NK-92 treated with Interleukin-12 subunit alpha and Interleukin-12 subunit beta, amount 100 ng/mL, for 24 hours (cell line): ENCODE data around the gene ALDH2.
"Not testable (repeated sequence)": the region's sequence is repeated elsewhere in the genome, so short reads cannot be mapped to it uniquely, and the experiment has no call there.

ENCODE experiments used
- DNase-seq: peaks from one replicate; lab custom pipeline; 2025; lab: John Stamatoyannopoulos, UW

The ALDH2 gene

GRCh38 chr12:111766608-111767361, at the start of gene ALDH2:
TSS of gene ALDH2 (plus strand) at chr12:111766933. CDS start at chr12:111766983, 50 bp downstream.
- DNase-seq: no peak

GRCh38 chr12:111719316-111719715, 47.4 kb upstream of the ALDH2 start:
- not testable (repeated sequence) for DNase-seq

GRCh38 chr12:111720457-111720856, 46.3 kb upstream of the ALDH2 start:
- DNase-seq: no peak

GRCh38 chr12:111723646-111724360, 42.9 kb upstream of the ALDH2 start:
- not testable (repeated sequence) for DNase-seq

- DNase-seq: no peak
Observed at GRCh38 chr12:111728795-111729194, 37.9 kb upstream of the ALDH2 start.

DNA sequence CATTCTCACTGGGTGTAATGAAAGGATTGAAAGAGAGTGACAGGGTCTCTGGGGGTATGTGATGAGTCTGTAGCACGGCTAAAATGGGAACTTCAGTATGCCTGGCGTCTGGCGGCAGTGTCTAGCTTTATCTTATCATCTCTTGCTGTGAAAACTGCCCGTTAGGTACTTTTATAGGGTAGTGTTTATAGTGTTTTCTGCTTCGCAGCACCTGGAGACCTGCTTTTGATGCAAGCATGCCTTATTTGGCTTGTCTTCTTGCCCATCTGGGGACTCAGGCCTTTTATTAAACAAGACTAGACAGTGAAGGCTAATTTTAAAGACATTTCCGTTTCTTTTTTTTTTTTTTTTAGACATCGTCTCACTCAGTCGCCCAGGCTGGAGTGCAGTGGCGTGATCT, 36.3 kb upstream of the ALDH2 start:
- DNase-seq: no peak

- no peak for DNase-seq
Observed at GRCh38 chr12:111732786-111733185, 33.9 kb upstream of the ALDH2 start.

DNA sequence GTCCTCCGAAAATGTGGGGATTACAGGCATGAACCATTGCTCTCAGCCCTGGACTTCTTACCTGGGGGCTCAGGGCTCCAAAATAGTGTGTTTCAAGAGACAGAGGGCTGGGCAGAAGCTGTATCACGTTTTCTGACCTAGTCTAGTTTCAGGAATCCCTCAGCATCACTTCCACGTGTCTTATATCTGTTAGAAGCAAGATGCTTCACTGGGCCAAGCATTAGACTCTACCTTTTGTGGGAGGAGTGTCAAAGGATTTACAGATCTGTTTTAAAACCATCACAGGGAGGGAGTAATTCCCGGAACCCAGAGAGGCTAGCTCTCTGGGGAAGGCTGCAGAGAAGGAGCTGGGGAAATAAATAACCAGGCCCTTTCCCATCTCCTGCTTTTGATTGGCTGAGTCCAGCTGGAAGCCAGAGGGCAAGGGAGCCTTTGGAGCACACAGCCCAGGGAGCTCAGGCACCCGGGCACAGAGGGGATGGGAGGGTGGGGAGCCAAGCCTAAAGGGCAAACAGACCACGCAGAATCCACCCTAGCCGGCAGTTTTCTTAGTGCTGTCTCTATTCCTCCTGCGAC, 33.3 kb upstream of the ALDH2 start:
- DNase-seq: no peak

DNA sequence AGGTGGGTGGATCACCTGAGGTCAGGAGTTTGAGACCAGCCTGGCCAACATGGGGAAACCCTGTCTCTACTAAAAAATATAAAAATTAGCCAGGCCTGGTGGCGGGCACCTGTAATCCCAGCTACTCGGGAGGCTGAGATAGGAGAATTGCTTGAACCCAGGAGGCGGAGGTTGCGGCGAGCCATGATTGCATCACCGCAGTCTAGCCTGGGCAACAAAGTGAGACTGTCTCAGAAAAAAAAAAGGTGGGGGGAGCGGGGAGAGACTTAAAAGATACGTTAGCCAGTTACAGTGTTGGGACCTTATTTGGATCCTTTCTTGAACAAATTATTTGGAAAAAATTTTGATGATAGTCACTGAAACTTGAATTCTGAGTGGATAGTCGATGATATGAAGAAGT, 27.2 kb upstream of the ALDH2 start:
- DNase-seq: not testable (repeated sequence)

- no peak for DNase-seq
Observed at GRCh38 chr12:111741235-111741812, 25.4 kb upstream of the ALDH2 start.

DNA sequence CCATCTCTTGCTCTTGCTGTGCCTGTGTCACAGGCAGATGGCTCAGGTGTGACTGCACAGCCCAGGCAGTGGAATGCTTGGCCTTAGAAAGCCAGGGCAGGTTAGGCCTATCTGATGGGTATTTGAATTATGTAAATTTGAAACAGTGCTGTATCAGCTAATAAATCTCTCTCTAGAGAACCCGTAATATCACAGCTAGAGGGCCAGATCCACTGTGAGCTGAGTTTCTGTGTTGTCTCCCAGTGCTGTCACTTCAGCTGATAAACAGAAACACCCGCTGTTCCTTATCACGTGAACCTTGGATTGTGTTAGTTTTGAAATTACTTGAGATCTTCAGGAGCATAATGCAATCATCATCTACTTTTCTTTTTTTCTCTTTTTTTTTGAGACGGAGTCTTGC, 21.5 kb upstream of the ALDH2 start:
- no peak for DNase-seq

DNA sequence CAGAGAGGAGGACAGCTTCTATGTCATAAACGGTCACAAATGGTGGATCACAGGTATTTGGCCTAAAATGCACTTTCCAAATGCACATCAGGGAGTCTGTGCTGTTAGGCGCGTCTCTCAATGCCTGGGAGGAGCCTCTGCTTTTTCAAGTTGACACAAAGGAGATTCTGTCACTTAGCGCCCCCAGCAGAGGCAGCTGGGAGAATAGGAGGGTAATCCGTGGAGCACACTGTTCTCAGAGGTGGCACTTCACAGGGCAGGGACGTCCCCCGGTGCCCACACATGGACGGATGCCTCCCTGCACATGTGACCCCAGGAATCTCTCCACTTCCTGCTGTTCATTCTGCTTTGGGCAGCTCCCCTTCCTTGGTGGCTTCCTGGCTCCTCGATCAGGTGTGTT, 19.4 kb upstream of the ALDH2 start:
- no peak for DNase-seq

- DNase-seq: no peak
Observed at GRCh38 chr12:111748151-111748672, 18.5 kb upstream of the ALDH2 start.

DNA sequence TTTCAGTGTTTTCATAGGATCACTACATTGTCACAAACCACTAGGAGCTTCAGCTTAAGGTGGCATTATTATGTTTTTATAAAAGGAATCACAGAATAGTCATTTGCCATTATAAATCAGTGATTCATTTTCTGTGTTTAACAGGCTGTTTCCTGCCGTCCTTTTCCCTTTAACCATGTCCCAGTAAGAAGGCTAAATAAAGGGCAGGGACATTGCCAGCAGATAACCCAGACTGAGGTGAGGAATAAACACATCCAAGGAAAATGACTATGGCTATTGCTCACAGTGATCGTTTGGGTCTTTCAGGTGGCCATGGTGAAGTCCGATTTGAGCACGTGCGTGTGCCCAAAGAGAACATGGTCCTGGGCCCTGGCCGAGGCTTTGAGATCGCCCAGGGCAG, 17.9 kb upstream of the ALDH2 start:
- DNase-seq: no peak

DNA sequence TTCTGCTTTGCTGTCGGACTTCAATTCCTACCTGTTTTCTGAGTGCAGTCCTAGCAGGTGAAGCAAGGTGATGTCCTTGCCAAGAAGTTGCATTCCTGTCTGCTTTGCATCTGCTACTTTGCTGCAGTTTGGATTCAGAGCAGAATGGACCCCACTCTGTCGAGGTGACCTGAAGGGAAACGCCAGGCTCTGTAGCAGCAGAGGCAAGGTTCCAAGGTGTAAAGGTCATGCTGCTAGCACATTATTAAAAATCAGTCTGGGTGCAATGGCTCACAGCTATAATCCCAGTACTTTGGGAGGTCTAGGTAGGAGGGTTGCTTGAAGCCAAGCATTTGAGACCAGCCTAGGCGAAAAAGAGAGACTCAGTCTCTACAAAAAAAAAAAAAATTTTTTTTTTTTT, 17.3 kb upstream of the ALDH2 start:
- DNase-seq: no peak

DNA sequence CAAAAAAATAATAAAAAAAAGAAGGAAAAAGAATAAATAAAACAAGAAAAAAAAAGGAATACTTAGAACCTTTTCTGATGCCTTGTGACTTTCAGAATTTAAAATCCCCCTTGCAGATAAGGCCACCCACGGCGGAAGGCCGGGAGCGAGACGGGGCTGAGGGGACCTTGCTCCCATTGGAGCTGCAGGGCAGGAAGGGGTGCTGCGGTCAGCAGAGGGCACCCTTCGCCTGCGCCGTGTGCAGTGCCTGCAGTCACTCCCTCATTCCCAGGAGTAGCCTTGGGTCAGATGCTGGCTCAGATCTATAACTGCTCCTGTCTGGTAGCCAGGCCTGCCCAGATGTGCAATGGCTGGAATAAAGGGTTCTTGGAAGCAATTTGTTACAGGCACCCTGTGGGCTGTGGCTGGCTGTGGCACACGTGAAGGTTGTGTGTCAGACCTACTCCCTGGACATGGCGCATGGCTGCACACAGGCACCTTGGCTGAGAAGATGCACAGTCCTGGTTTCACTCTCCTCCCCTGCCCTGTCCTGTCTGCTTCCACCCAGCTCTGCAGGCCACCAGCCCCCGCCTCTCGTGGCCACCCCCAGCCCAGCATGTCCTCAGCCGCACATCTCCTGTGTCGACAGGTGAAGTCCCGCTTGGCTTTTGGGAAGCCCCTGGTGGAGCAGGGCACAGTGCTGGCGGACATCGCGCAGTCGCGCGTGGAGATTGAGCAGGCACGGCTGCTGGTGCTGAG, 13.4 kb upstream of the ALDH2 start:
- DNase-seq: no peak

DNA sequence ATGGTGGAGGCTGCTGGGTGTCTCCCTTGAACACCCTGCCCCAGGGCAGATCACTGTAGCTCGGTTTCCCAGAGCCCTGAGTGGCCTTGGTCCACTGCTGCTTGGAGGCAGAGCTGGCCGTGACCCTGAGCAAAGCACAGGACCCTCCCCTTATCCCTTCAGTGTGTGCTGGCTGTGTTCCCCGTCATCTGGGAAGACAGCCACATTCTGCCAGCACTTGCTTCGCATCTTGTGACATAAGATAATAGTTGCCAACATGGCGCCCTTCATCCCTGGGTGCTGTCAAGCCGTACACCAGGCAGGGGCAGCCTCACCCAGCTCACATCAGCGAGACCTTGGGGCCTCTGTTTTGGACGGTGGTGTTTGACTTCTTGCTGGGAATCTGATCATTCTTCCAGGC, 12.1 kb upstream of the ALDH2 start:
- DNase-seq: no peak

- no peak for DNase-seq
Observed at GRCh38 chr12:111756196-111756595, 10.5 kb upstream of the ALDH2 start.

GRCh38 chr12:111756681-111757080, 10.1 kb upstream of the ALDH2 start:
- no peak for DNase-seq

DNA sequence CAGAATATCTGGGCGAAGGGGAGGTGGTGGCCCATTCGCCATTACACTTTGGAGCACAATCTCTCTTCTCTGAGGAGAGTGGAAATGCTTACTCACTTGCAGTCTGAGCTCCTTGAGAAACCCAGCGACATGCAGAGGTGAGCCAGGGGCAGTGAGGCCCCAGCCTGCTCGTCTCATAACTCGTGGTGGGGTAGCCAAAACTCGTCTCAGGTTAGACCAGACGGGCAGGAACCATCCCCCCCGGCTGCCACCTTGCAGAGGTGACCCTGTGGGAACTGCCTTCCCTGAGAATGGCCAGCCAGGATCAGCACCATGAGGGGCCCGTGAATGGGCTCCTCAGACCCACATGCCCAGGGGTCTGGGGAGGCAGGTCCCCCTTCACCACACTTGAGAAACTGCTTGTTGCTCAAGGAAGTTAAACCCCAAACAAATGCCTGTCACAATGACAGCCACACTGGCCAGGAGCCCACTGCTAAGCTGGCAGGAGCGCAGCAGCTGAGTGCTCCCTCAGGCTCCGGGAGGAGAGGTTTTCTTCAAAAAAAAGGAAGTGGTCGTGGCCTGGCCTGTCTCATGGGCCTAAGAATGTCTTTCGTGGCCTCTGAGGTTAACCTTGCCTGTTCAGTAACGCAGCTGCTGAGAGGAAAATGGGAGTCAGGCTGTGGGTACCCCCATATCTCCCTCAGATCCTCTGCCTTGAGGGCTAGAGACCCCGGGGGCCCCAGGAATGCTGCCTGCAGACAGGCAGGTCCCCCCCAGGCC, 9.2 kb upstream of the ALDH2 start:
- peak; percentile 38 for DNase-seq

- DNase-seq: no peak
Observed at GRCh38 chr12:111758120-111758561, 8.6 kb upstream of the ALDH2 start.
